Liver (tissue), 3 donors: ENCODE measurements around the gene PLAAT5.
"Not testable (repeated sequence)": the region's sequence is repeated elsewhere in the genome, so short reads cannot be mapped to it uniquely, and the experiment has no call there.

ENCODE experiments used
- CTCF ChIP-seq: fragments of 150-350 bp; IDR thresholded peaks from 2 replicates; pipeline ENCODE4 v1.5.1; 2017; ENCODE audit warnings: improper control_type of control experiment, low read depth, low read length; ENCODE audit not compliant: missing input control
- GABPA ChIP-seq, 2 donors: IDR thresholded peaks in 1 of 2; conservative IDR thresholded peaks in 1 of 2; 2 replicates each; pipeline ENCODE4 v1.6.1; 2016; ENCODE audit warnings: antibody characterized with exemption in 2 of 2, mild to moderate bottlenecking in 1 of 2, moderate library complexity in 1 of 2
- JUND ChIP-seq, 2 donors: IDR thresholded peaks; 2 replicates each; pipeline ENCODE4 v1.6.1; 2016; ENCODE audit warnings: antibody characterized with exemption in 2 of 2
- RAD21 ChIP-seq, 2 donors: IDR thresholded peaks; 2 replicates each; pipeline ENCODE4 v1.6.1; 2016; ENCODE audit warnings: antibody characterized with exemption in 2 of 2, mild to moderate bottlenecking in 2 of 2
- SP1 ChIP-seq: IDR thresholded peaks from 2 replicates; pipeline ENCODE4 v1.6.1; 2018; ENCODE audit warnings: antibody characterized with exemption, mild to moderate bottlenecking
- TAF1 ChIP-seq: conservative IDR thresholded peaks from 2 replicates; pipeline ENCODE4 v1.6.1; 2016; ENCODE audit warnings: antibody characterized with exemption, mild to moderate bottlenecking
- donor health status: healthy.
- donor health status: healthy.

- not testable (repeated sequence) for TF ChIP-seq CTCF; JUND (IDR thresholded peaks at IDR 0.05); TAF1; SP1; GABPA (IDR thresholded peaks at IDR 0.05 in 1 of 2, conservative IDR thresholded peaks at IDR 0.05 in 1 of 2); RAD21 (IDR thresholded peaks at IDR 0.05)
Observed at GRCh38 chr11:63435831-63436230, 55.1 kb downstream of the PLAAT5 start.
